GM21576 (cell line): ENCODE data around the gene TMEM254.
"Not testable (repeated sequence)": the region's sequence is repeated elsewhere in the genome, so short reads cannot be mapped to it uniquely, and the experiment has no call there.

Experiments used
- ATAC-seq: cut with Tn5 transposase; IDR thresholded peaks from one replicate; pipeline ENCODE4 v1.9.1; 2021; ENCODE audit warnings: mild to moderate bottlenecking, moderate library complexity; ENCODE audit not compliant: unreplicated experiment

The TMEM254 gene

DNA sequence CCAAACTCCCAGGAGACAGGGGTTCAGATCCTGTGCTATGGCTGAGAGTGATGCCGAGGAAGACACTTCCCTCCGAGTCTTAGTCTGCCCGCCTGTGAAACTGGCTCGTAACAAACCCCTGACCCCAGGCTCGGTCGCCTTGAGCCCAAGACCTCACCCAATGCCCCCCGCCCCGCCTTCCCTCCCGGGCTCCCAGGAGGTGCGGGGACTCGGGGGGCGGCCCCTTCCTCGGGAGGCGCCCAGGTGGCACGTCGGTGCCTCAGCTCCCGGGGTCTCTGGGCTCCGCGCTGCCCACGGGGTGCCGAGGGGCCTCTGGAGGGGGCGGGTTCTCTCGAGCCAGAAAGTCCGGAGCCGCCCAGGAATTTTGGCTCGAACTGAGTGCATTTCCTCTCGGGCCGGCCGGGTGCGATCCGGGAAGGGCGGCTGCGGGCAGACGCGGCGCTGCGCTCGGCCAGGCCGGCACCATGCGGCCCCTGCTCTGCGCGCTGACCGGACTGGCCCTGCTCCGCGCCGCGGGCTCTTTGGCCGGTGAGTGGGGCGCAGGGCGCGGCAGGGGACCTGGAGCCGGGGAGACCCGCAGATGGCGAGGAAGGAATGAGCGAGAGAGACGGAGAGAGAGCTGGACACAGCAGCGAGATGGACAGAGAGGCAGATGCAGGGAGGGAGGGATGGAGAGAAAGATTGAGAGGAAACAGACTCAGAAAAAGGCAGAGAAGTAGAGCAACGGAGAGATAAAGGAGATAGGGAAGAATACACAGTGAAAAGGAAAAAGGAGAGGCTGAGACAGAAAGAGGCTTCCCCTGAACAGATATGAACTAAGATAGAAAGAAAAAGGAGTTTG lies 54.1 kb downstream of the TMEM254 start, which contains the start of gene PLAC9:
Gene PLAC9, plus strand, starts transcription at position 432 of the 841 bp plus-strand sequence. Its CDS starts 33 bp downstream, at position 465.
- no peak for ATAC-seq

DNA sequence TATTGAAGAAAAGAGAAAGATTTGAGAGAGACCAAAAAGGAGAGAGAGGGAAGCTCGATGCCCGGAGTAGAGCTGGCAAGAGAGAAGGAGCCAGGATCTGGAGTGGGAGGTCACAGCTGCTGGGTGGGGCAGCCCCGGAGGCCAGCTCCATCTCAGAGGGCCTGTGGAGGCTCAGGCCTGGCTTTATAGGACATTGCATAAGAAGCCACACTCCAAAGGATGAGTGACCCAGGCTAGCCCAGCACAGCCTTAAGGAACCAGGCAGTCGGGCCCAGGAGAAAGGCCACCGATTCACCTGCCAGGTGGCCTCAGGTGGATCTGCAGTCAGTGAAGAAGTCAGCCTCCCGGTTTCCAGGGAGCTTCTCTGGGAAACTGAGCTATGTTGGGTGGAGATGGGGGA lies 54.7 kb downstream of the TMEM254 start:
- ATAC-seq = no peak

DNA sequence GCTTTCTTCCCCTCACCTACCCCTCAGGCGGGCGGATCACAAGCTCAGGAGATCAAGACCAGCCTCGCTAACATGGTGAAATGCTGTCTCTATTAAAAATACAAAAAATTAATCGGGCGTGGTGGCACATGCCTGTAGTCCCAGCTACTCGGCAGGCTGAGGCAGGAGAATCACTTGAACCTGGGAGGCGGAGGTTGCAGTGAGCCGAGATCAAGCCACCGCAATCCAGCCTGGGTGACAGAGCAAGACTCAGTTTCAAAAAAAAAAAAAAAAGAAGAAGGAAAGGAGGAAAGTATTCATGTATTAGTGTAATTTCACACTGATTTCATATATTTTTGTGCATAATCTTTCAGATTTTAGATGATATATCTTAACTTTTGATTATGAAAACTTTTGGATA lies 55.2 kb downstream of the TMEM254 start:
- not testable (repeated sequence) for ATAC-seq

GRCh38 chr10:80136134-80136571 lies 57.7 kb downstream of the TMEM254 start:
- ATAC-seq = no peak

GRCh38 chr10:80137031-80137862 lies 58.8 kb downstream of the TMEM254 start:
- ATAC-seq = no peak

- no peak for ATAC-seq
Measured at GRCh38 chr10:80137920-80138319, 59.5 kb downstream of the TMEM254 start.

DNA sequence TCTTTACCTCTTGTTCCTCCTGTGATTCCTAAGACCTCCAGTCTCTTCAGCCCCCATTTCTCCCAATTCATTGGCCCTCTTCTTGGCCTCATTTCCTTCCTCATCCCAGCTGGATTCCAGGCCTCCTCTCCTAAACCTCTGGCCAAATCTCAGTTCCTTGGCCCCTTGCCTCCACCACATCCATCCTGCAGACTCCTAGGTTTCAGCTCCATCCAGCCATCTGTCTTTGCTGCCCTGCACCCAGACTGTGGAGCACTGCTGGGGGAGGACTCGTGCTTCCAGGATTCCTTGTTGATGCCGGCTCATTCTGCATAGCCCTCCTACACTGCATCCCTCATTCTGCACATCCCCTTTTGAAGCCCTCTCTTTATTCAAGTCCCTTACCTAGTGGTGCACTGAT lies 60.8 kb downstream of the TMEM254 start:
- ATAC-seq = no peak

DNA sequence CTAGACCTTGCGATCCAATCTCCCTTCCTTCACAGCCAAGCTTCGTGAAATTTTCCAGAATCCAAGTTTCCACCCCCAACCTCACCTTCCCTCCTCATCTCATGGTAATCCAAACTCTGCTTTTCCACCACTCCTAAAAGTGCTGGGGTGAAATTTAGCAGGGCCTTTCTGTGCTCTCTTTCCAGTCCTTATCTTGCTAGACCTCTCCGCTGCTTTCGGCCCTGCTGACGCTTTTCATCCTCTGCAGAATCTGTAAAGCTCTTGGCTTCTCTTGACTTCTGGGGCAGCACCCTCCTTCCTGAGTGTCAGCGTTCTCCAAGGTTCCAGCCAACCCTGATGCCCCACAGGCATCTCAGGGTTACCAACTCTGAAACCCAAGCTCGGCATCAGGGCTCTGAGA lies 61.8 kb downstream of the TMEM254 start:
- ATAC-seq = no peak

DNA sequence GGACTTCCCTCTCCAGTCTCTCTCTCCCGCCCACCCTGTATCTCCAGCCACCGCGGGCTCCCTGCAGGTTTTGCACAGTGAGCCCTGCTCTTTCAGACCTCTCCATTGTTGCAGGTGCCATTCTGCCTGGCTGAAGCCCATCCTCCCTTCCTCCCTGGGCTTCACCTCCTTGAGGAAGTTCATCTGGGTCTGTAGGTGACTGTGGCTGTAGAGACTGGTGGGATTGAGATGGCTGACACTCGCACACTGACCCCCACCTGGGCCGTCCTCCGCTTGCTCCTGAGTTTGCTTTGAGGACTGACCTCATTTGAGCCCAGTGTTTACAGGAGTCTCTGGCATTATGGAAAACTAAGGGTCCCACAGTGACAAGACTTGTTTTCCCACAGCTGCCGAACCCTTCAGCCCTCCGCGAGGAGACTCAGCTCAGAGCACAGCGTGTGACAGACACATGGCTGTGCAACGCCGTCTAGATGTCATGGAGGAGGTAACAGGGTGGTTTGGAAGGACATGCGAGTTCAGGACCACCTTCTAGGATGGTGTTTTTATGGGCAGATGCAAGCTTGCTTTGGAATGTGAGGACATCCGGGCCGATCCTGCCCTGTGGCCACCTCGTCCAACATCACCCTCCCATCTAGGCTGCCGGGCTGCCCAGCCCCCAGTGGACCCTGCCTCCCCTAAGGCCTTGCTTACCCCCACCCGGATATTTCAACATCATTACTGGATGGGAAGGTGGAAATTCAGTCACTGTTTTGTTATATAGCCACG lies 63.4 kb downstream of the TMEM254 start:
- ATAC-seq = no peak
